ENCODE data around the gene USP13.
A peak's percentile ranks its signal among the peaks of the same experiment; 100 is the strongest.

The USP13 gene

DNA sequence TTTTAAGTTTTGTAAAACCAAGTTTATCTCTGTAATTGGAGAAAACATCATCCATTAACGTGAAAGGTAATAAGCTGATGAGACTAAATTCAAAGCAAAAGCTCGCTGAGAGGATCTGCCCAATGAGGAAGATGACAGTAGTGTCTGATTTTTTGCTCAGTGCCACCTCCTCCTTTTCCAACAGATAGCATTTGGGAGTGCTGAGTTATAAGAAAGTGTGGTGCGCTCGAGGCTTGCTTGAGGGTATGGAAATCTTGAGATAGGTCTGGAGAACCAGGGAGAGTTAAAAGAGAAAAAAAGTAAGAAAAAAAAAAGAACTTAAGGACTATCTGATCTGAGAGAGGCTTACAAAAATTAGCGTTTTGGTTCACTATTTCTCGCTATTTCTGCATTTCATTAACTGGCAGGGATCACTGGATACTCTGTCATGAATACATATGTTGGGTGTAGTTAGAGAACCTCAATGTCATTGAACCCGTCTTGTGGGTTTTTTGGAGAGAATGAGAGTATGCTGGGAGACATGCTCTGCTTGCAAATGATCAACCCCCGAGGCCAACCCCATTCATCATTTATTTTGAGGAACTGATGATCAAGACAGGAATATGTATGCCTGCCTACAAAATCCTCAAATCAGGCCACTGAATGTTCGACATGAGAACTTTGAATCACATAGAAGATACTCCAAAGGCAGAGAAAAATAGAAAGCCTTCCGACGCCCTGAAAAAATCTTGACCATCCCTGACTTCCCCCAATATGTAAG, 973 bp upstream of the USP13 start:
- Histone ChIP-seq H3K4me3 (IDR thresholded peaks at IDR 0.05; ENCODE audit: insufficient read depth, low read depth, low read length) (no peak overlapping the region), H3K79me2 (ENCODE audit: insufficient read depth, low read depth) (peaks cover 36% of the 10 kb centered on the region), H3K27me3 (ENCODE audit: insufficient read depth, low read depth) (no peaks in the 10 kb centered on the region), H3K27ac (no peak overlapping the region), H3K36me3 (ENCODE audit: insufficient read depth) (no peaks in the 10 kb centered on the region), H2AFZ (ENCODE audit: low read depth) (peak overlapping the region; percentile 86; the same call in 1 of the 2 replicates), H3K9ac (peak overlapping the region; percentile 90; the same call in 1 of the 2 replicates), H3K4me2 (peak overlapping the region; percentile 66; the same call in 1 of the 2 replicates), H4K20me1 (ENCODE audit: insufficient read depth) (no peaks in the 10 kb centered on the region), H3K4me1 (ENCODE audit: low read depth, poor library complexity, severe bottlenecking) (peaks cover 18% of the 10 kb centered on the region)
- TF ChIP-seq, protein P1, sequence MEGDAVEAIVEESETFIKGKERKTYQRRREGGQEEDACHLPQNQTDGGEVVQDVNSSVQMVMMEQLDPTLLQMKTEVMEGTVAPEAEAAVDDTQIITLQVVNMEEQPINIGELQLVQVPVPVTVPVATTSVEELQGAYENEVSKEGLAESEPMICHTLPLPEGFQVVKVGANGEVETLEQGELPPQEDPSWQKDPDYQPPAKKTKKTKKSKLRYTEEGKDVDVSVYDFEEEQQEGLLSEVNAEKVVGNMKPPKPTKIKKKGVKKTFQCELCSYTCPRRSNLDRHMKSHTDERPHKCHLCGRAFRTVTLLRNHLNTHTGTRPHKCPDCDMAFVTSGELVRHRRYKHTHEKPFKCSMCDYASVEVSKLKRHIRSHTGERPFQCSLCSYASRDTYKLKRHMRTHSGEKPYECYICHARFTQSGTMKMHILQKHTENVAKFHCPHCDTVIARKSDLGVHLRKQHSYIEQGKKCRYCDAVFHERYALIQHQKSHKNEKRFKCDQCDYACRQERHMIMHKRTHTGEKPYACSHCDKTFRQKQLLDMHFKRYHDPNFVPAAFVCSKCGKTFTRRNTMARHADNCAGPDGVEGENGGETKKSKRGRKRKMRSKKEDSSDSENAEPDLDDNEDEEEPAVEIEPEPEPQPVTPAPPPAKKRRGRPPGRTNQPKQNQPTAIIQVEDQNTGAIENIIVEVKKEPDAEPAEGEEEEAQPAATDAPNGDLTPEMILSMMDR (conservative IDR thresholded peaks at IDR 0.05; ENCODE audit: low read depth, low read length), result no peak

DNA sequence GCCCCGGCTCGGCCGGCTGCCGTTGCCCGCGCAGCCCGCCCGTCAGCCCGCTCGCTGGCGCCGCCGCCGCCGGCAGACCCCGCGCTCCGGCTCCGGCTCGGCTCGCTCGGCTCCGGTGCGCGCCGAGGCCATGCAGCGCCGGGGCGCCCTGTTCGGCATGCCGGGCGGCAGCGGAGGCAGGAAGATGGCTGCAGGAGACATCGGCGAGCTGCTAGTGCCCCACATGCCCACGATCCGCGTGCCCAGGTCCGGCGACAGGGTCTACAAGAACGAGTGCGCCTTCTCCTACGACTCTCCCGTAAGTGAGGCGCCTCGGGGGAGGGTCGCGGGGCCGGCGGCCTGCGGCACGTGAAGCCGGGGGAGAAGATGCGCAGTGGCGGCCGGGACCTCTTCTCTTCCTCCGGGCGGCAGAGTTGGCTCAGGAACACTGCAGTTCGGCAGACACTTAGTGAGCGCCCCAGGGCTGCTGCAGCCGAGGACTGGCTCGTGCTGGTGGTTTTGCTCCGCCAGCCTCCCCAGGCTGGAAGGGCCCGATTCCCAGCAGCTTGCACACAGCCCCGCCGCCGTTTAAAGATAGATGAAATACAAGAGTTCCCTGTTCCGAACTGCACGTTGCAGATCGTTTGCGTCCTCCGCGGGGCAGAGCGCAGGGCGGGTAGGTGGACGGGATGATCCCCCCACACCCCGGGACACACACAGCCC, 407 bp downstream of the USP13 start:
- Histone ChIP-seq H3K9ac (peak overlapping the region; percentile 90), H3K79me2 (ENCODE audit: insufficient read depth, low read depth) (peaks cover 50% of the 10 kb centered on the region), H3K4me2 (peak overlapping the region; percentile 53; the same call in 1 of the 2 replicates), H3K36me3 (ENCODE audit: insufficient read depth) (no peaks in the 10 kb centered on the region), H2AFZ (ENCODE audit: low read depth) (peak overlapping the region; percentile 78), H3K4me1 (ENCODE audit: low read depth, poor library complexity, severe bottlenecking) (peaks cover 27% of the 10 kb centered on the region), H3K27ac (peak overlapping the region; percentile 85), H3K27me3 (ENCODE audit: insufficient read depth, low read depth) (no peaks in the 10 kb centered on the region), H3K4me3 (IDR thresholded peaks at IDR 0.05; ENCODE audit: insufficient read depth, low read depth, low read length) (peak overlapping the region; percentile 93), H4K20me1 (ENCODE audit: insufficient read depth) (no peaks in the 10 kb centered on the region; the same call in 1 of the 2 replicates)
- TF ChIP-seq, protein P1 (conservative IDR thresholded peaks at IDR 0.05; ENCODE audit: low read depth, low read length), result no peak

DNA sequence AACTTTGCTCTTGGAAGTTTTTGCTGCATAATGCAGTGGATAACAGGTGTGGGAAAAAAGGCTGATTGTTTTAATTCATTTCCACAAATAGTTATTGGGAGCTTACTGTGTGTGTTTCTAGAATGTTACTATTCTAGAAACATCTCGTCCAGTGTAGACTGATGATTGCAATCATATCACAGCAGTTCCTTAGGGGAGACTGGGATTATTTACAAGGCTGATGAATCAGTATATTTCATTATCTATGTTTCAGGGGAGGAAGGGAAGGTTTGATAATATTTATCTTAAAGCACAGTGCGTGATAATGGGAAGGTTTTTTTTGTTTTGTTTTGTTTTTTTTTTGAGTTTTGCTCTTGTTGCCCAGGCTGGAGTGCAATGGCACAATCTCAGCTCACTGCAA, 2.4 kb downstream of the USP13 start:
- no peak overlapping the region for H3K27ac ChIP-seq
- H3K4me3 ChIP-seq (IDR thresholded peaks at IDR 0.05; ENCODE audit: insufficient read depth, low read depth, low read length), result no peak overlapping the region
- H3K36me3 ChIP-seq (ENCODE audit: insufficient read depth), result no peaks in the 10 kb centered on the region
- no peaks in the 10 kb centered on the region for H3K27me3 ChIP-seq (ENCODE audit: insufficient read depth, low read depth)
- peak overlapping the region; percentile 53 for H3K4me2 ChIP-seq
- TF ChIP-seq, protein P1 (conservative IDR thresholded peaks at IDR 0.05; ENCODE audit: low read depth, low read length), result no peak
- peak overlapping the region; percentile 90; the same call in 1 of the 2 replicates for H3K9ac ChIP-seq
- H3K4me1 ChIP-seq (ENCODE audit: low read depth, poor library complexity, severe bottlenecking), result peaks cover 27% of the 10 kb centered on the region
- no peaks in the 10 kb centered on the region; the same call in 1 of the 2 replicates for H4K20me1 ChIP-seq (ENCODE audit: insufficient read depth)
- no peak overlapping the region for H2AFZ ChIP-seq (ENCODE audit: low read depth)
- H3K79me2 ChIP-seq (ENCODE audit: insufficient read depth, low read depth), result peaks cover 69% of the 10 kb centered on the region

DNA sequence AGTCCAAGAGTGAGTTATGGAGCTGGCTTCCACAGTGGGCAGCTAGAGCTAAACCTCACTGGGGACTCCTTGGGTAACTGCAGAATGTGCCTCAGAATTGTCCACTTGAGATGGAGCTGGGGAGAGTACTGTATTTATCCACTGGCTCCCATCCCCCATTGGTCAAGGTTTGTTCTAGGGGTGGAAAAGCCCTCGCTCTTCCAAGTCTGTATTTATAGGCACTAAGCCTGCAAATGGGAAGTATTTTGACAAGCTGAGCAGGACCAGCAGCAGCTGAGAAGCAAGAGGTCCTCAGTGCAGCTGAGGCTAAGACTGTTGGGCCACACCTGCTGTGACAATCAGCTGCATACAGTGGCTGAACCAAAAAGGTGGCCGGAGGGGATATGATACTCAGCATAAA, 5.8 kb downstream of the USP13 start:
- TF ChIP-seq, protein P1 (conservative IDR thresholded peaks at IDR 0.05; ENCODE audit: low read depth, low read length), result no peak
- Histone ChIP-seq H3K9ac (no peak overlapping the region), H3K36me3 (ENCODE audit: insufficient read depth) (no peaks in the 10 kb centered on the region), H3K4me1 (ENCODE audit: low read depth, poor library complexity, severe bottlenecking) (peaks cover 22% of the 10 kb centered on the region), H3K27me3 (ENCODE audit: insufficient read depth, low read depth) (no peaks in the 10 kb centered on the region), H4K20me1 (ENCODE audit: insufficient read depth) (peaks cover under 1% of the 10 kb centered on the region; the same call in 1 of the 2 replicates), H3K4me2 (no peak overlapping the region), H3K79me2 (ENCODE audit: insufficient read depth, low read depth) (peaks cover 98% of the 10 kb centered on the region), H2AFZ (ENCODE audit: low read depth) (no peak overlapping the region), H3K27ac (no peak overlapping the region), H3K4me3 (IDR thresholded peaks at IDR 0.05; ENCODE audit: insufficient read depth, low read depth, low read length) (no peak overlapping the region)
